ENCODE results near the gene MYO7B.

The MYO7B gene

DNA sequence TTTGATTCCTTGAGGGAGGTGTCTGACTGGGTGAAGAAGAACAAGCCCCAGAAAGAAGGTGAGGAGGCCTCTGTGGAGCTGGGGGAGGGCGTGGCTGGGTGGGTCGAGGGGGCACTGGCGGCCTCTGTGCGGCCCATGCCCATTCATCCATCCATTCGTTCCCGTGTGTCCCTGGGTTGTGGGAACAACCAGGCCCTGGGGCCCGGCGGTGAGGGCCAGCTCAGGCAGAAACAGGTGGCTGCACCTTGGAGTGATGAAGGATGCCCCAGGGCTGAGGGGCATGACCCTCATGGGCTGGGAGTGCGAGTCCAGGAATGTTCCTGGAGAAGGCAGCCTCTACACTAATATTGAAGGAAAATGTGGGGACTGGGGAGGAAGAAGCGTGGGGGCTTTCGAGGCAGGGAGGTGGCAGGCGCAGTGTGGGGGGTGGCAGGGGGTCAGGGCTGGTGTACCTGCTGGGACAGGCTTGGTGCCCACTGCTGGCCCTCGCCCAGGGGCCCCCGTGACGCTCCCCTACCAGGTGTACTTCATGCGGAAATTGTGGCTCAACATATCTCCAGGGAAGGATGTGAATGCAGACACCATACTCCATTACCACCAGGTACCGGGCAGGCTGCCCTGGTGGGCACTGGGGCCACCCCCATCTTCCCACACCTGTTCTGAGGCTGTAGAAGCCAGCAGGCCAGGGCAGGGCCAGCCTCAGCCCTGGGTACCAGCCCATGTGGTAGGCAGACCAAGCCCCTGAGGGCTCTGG, 99.3 kb downstream of the MYO7B start:
- no peak overlapping the region for H2BK12ac ChIP-seq (ENCODE audit: low read length)
- H2BK120ac ChIP-seq (ENCODE audit: low read depth, low read length), result peak overlapping the region; percentile 44
- peak overlapping the region; percentile 21 for H3K14ac ChIP-seq (ENCODE audit: low read length)
- H3K27ac ChIP-seq (replicated peaks; ENCODE audit: low read length), result no peak overlapping the region
- no peaks in the 10 kb centered on the region for H3K9me3 ChIP-seq (replicated peaks in 1 of 2; ENCODE audit: control insufficient read depth in 2 of 2, insufficient read depth in 1 of 2, low read depth in 1 of 2, low read length in 2 of 2)
- peaks cover 7 to 16% of the 10 kb centered on the region in 2 donors for H3K4me1 ChIP-seq (ENCODE audit: control insufficient read depth in 2 of 2, insufficient read depth in 1 of 2, low read depth in 1 of 2, low read length in 2 of 2)
- DNase-seq (ENCODE audit: low spot score), result no peak
- no peak overlapping the region for H3K4me3 ChIP-seq (ENCODE audit: low read length in 2 of 2)
- H3K23ac ChIP-seq (ENCODE audit: low read depth, low read length, poor library complexity), result peak overlapping the region; percentile 2
- no peak overlapping the region for H4K91ac ChIP-seq (ENCODE audit: low read depth, low read length, poor library complexity)
- peak overlapping the region; percentile 89 for H2BK15ac ChIP-seq (ENCODE audit: low read length)
- H2BK5ac ChIP-seq (ENCODE audit: low read length), result peak overlapping the region; percentile 84
- no peak overlapping the region for H3K4ac ChIP-seq (ENCODE audit: low read length)
- H3K9ac ChIP-seq (ENCODE audit: low read depth, low read length, poor library complexity), result peak overlapping the region; percentile 44
- no peak overlapping the region for H3K4me2 ChIP-seq (ENCODE audit: insufficient read depth, low read length, poor library complexity, severe bottlenecking)
- H3K36me3 ChIP-seq (replicated peaks in 1 of 2; ENCODE audit: control insufficient read depth in 2 of 2, insufficient read depth in 2 of 2, low read length in 2 of 2), result no peaks in the 10 kb centered on the region
- peak overlapping the region; percentile 17 for H4K8ac ChIP-seq (ENCODE audit: low read depth, low read length)
- no peaks in the 10 kb centered on the region for H3K79me1 ChIP-seq (ENCODE audit: low read depth, low read length)
- WGBS, 2 donors (ENCODE audit: extremely low coverage in 2 of 2, insufficient read length in 2 of 2, insufficient replicate concordance in 1 of 2), result no CpG with 5 or more reads among the region's 17 CpGs
- H2AK5ac ChIP-seq (ENCODE audit: low read depth, low read length), result peak overlapping the region; percentile 95
- peak overlapping the region; percentile 57 for H3K18ac ChIP-seq (ENCODE audit: low read length)
- H2AFZ ChIP-seq (ENCODE audit: low read length), result no peak overlapping the region
- no peaks in the 10 kb centered on the region for H3K27me3 ChIP-seq (ENCODE audit: control insufficient read depth in 3 of 3, insufficient read depth in 3 of 3, low read depth in 1 of 3, low read length in 3 of 3)

DNA sequence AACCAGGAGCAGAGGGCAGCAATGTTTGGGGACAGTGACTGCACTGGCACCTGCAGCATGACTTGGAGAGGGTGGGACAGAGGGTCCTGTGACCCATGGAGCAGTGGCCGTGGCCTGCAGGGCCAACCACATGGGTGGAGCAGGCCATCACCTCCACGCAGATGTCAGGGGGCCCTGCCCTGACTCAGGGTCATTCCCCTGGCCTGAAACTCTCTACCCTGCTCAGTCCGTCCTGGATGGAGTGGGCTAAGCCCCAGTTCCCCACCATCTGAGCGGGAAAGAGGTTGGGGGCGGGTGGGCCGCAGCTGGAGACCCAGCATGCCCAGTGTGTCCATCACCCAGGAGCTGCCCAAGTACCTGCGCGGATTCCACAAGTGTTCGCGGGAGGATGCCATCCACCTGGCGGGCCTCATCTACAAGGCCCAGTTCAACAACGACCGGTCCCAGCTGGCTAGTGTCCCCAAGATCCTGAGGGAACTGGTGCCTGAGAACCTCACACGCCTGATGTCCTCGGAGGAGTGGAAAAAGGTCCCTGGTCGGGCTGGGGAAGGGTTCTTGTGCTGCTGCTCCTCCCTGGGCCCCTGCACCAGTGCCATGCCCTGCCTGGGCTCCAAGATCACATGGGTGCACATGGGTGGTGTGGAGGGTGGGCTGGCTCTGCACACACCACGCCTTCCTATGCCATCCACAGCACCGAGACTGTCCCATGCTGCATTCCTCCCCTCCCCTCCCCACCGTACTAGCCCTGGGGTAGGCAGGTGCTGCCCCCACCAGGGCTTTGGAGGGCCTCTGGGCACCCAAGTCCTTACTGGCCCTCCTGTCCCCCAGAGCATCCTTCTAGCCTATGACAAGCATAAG, 100.1 kb downstream of the MYO7B start:
- Histone ChIP-seq H3K4ac (ENCODE audit: low read length) (no peak overlapping the region), H2BK12ac (ENCODE audit: low read length) (peak overlapping the region; percentile 90), H3K4me2 (ENCODE audit: insufficient read depth, low read length, poor library complexity, severe bottlenecking) (no peak overlapping the region), H3K4me3 (ENCODE audit: low read length in 2 of 2) (no peak overlapping the region), H2BK15ac (ENCODE audit: low read length) (peak overlapping the region; percentile 93), H2BK120ac (ENCODE audit: low read depth, low read length) (peak overlapping the region; percentile 44), H4K8ac (ENCODE audit: low read depth, low read length) (peak overlapping the region; percentile 65), H2AFZ (ENCODE audit: low read length) (no peak overlapping the region), H3K36me3 (replicated peaks in 1 of 2; ENCODE audit: control insufficient read depth in 2 of 2, insufficient read depth in 2 of 2, low read length in 2 of 2) (no peaks in the 10 kb centered on the region), H2BK5ac (ENCODE audit: low read length) (peak overlapping the region; percentile 84), H3K9me3 (replicated peaks in 1 of 2; ENCODE audit: control insufficient read depth in 2 of 2, insufficient read depth in 1 of 2, low read depth in 1 of 2, low read length in 2 of 2) (no peaks in the 10 kb centered on the region), H4K91ac (ENCODE audit: low read depth, low read length, poor library complexity) (no peak overlapping the region), H3K14ac (ENCODE audit: low read length) (no peak overlapping the region), H3K4me1 (ENCODE audit: control insufficient read depth in 2 of 2, insufficient read depth in 1 of 2, low read depth in 1 of 2, low read length in 2 of 2) (peaks cover 7 to 16% of the 10 kb centered on the region in 2 donors), H2AK5ac (ENCODE audit: low read depth, low read length) (peak overlapping the region; percentile 95), H3K18ac (ENCODE audit: low read length) (peak overlapping the region; percentile 57), H3K9ac (ENCODE audit: low read depth, low read length, poor library complexity) (no peak overlapping the region), H3K27me3 (ENCODE audit: control insufficient read depth in 3 of 3, insufficient read depth in 3 of 3, low read depth in 1 of 3, low read length in 3 of 3) (no peaks in the 10 kb centered on the region), H3K27ac (replicated peaks; ENCODE audit: low read length) (no peak overlapping the region), H3K23ac (ENCODE audit: low read depth, low read length, poor library complexity) (peak overlapping the region; percentile 55), H3K79me1 (ENCODE audit: low read depth, low read length) (no peaks in the 10 kb centered on the region)
- WGBS, 2 donors (ENCODE audit: extremely low coverage in 2 of 2, insufficient read length in 2 of 2, insufficient replicate concordance in 1 of 2), result no CpG with 5 or more reads among the region's 19 CpGs
- DNase-seq (ENCODE audit: low spot score), result no peak

DNA sequence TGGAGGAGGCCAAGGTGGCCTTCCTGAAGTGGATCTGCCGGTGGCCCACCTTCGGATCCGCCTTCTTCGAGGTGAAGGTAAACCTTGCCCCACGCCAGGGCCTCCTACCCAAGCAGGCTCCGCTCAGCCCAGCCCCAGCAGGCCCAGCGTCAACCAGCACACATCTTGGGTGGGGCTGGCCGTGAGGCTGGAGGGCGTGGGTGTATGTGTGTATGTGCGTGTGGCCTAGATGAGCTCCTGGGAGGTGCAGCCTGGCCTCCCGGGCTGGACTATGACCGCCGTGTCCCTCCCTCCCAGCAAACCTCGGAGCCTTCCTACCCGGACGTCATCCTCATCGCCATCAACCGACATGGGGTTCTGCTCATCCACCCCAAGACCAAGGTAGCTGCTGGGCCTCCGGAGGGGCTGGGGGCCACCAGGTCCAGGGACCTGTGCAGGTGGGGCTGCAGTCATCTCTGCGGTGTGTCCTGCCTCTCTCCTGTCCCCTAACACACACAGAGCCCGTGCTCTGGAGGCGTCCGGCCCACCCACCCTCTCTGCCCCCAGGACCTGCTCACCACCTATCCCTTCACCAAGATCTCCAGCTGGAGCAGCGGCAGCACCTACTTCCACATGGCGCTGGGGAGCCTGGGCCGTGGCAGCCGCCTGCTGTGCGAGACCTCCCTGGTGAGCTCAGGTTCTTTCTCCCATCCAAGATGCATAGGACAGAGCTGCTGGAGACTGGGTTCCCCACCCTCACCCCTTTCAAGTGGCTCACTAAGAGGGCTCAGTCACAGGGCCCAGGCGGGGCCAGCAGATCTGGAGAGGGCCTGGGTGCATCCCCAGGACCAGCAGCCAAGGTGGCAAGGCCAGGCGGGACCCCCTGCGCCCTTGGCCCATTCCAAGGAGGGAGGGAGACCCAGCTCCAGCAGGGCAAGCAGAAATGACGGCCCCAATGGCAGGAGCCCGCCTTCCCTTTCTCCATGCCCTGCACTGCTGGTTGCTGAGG, 101.1 kb downstream of the MYO7B start:
- peak overlapping the region; percentile 97 for H2AK5ac ChIP-seq (ENCODE audit: low read depth, low read length)
- no peak overlapping the region for H4K91ac ChIP-seq (ENCODE audit: low read depth, low read length, poor library complexity)
- H3K4ac ChIP-seq (ENCODE audit: low read length), result peak overlapping the region; percentile 37
- H2BK5ac ChIP-seq (ENCODE audit: low read length), result peak overlapping the region; percentile 84
- H3K9me3 ChIP-seq (replicated peaks in 1 of 2; ENCODE audit: control insufficient read depth in 2 of 2, insufficient read depth in 1 of 2, low read depth in 1 of 2, low read length in 2 of 2), result no peaks in the 10 kb centered on the region
- H3K23ac ChIP-seq (ENCODE audit: low read depth, low read length, poor library complexity), result no peak overlapping the region
- no peak overlapping the region for H3K4me2 ChIP-seq (ENCODE audit: insufficient read depth, low read length, poor library complexity, severe bottlenecking)
- H2BK120ac ChIP-seq (ENCODE audit: low read depth, low read length), result peak overlapping the region; percentile 61
- H2BK15ac ChIP-seq (ENCODE audit: low read length), result peak overlapping the region; percentile 64
- no peak for DNase-seq (ENCODE audit: low spot score)
- H3K4me1 ChIP-seq (ENCODE audit: control insufficient read depth in 2 of 2, insufficient read depth in 1 of 2, low read depth in 1 of 2, low read length in 2 of 2), result peaks cover 7 to 16% of the 10 kb centered on the region in 2 donors
- H4K8ac ChIP-seq (ENCODE audit: low read depth, low read length), result no peak overlapping the region
- peak overlapping the region; percentile 90 for H2BK12ac ChIP-seq (ENCODE audit: low read length)
- no peak overlapping the region for H3K4me3 ChIP-seq (ENCODE audit: low read length in 2 of 2)
- WGBS, 2 donors (ENCODE audit: extremely low coverage in 2 of 2, insufficient read length in 2 of 2, insufficient replicate concordance in 1 of 2), result no CpG with 5 or more reads among the region's 33 CpGs
- H3K27ac ChIP-seq (replicated peaks; ENCODE audit: low read length), result no peak overlapping the region
- no peak overlapping the region for H3K9ac ChIP-seq (ENCODE audit: low read depth, low read length, poor library complexity)
- H3K14ac ChIP-seq (ENCODE audit: low read length), result peak overlapping the region; percentile 56
- no peak overlapping the region for H2AFZ ChIP-seq (ENCODE audit: low read length)
- H3K18ac ChIP-seq (ENCODE audit: low read length), result peak overlapping the region; percentile 93
- no peaks in the 10 kb centered on the region for H3K36me3 ChIP-seq (replicated peaks in 1 of 2; ENCODE audit: control insufficient read depth in 2 of 2, insufficient read depth in 2 of 2, low read length in 2 of 2)
- H3K27me3 ChIP-seq (ENCODE audit: control insufficient read depth in 3 of 3, insufficient read depth in 3 of 3, low read depth in 1 of 3, low read length in 3 of 3), result no peaks in the 10 kb centered on the region
- H3K79me1 ChIP-seq (ENCODE audit: low read depth, low read length), result no peaks in the 10 kb centered on the region
